ENCODE data around the gene DLK1.

DLK1 gene

GRCh38 chr14:100778526-100778882 is 51.8 kb downstream of the DLK1 start:
- H3K27ac ChIP-seq (ENCODE audit: low read length), result no peak overlapping the region

GRCh38 chr14:100778951-100779690 is 52.4 kb downstream of the DLK1 start:
- no peak for TF ChIP-seq EZH2phosphoT487 (IDR thresholded peaks at IDR 0.05; ENCODE audit: low read length)
- TF ChIP-seq CTCF (IDR thresholded peaks at IDR 0.05; ENCODE audit: low read length), result no peak
- no peak for TF ChIP-seq EZH2 (optimal IDR thresholded peaks at IDR 0.05; ENCODE audit: low read depth, low read length)
- Histone ChIP-seq H2AFZ (ENCODE audit: low read length) (no peak overlapping the region), H3K9me3 (replicated peaks; ENCODE audit: insufficient read depth, low read length) (no peaks in the 10 kb centered on the region), H3K4me2 (ENCODE audit: low read depth, low read length) (no peak overlapping the region), H3F3A (ENCODE audit: insufficient read depth, low read length) (no peaks in the 10 kb centered on the region), H3K27me3 (replicated peaks; ENCODE audit: insufficient read depth, low read length) (peaks cover 39% of the 10 kb centered on the region), H3K4me1 (ENCODE audit: low read length) (no peaks in the 10 kb centered on the region), H3K9ac (ENCODE audit: low read length) (no peak overlapping the region), H3K36me3 (replicated peaks; ENCODE audit: insufficient read depth, low read length) (no peaks in the 10 kb centered on the region), H3K27ac (ENCODE audit: low read length) (no peak overlapping the region), H4K20me1 (ENCODE audit: insufficient read depth, low read length) (no peaks in the 10 kb centered on the region), H3K9me2 (replicated peaks; ENCODE audit: insufficient read depth, low read length) (no peaks in the 10 kb centered on the region), H3K4me3 (ENCODE audit: low read length) (no peak overlapping the region), H3K79me2 (ENCODE audit: low read length) (no peaks in the 10 kb centered on the region)
- no peak for DNase-seq

More at GRCh38 chr14:100778526-100778882, 51.8 kb downstream of the DLK1 start:
- H3K9ac ChIP-seq (ENCODE audit: low read length), result no peak overlapping the region
- H3K9me3 ChIP-seq (replicated peaks; ENCODE audit: insufficient read depth, low read length), result no peaks in the 10 kb centered on the region
- H2AFZ ChIP-seq (ENCODE audit: low read length), result no peak overlapping the region
- no peaks in the 10 kb centered on the region for H4K20me1 ChIP-seq (ENCODE audit: insufficient read depth, low read length)
- no peak for DNase-seq
- no peaks in the 10 kb centered on the region for H3K9me2 ChIP-seq (replicated peaks; ENCODE audit: insufficient read depth, low read length)
- H3K36me3 ChIP-seq (replicated peaks; ENCODE audit: insufficient read depth, low read length), result no peaks in the 10 kb centered on the region
- H3K4me1 ChIP-seq (ENCODE audit: low read length), result no peaks in the 10 kb centered on the region
- no peak overlapping the region for H3K4me2 ChIP-seq (ENCODE audit: low read depth, low read length)
- H3K79me2 ChIP-seq (ENCODE audit: low read length), result no peaks in the 10 kb centered on the region
- no peak overlapping the region for H3K4me3 ChIP-seq (ENCODE audit: low read length)
- TF ChIP-seq EZH2 (optimal IDR thresholded peaks at IDR 0.05; ENCODE audit: low read depth, low read length) (no peak), CTCF (IDR thresholded peaks at IDR 0.05; ENCODE audit: low read length) (no peak), EZH2phosphoT487 (IDR thresholded peaks at IDR 0.05; ENCODE audit: low read length) (no peak)
- H3F3A ChIP-seq (ENCODE audit: insufficient read depth, low read length), result no peaks in the 10 kb centered on the region
- H3K27me3 ChIP-seq (replicated peaks; ENCODE audit: insufficient read depth, low read length), result peaks cover 39% of the 10 kb centered on the region

- no peaks in the 10 kb centered on the region for H3F3A ChIP-seq (ENCODE audit: insufficient read depth, low read length)
- no peaks in the 10 kb centered on the region for H3K4me1 ChIP-seq (ENCODE audit: low read length)
- H3K36me3 ChIP-seq (replicated peaks; ENCODE audit: insufficient read depth, low read length), result no peaks in the 10 kb centered on the region
- no peaks in the 10 kb centered on the region for H4K20me1 ChIP-seq (ENCODE audit: insufficient read depth, low read length)
- H3K27ac ChIP-seq (ENCODE audit: low read length), result no peak overlapping the region
- no peak overlapping the region for H3K4me2 ChIP-seq (ENCODE audit: low read depth, low read length)
- H3K9ac ChIP-seq (ENCODE audit: low read length), result no peak overlapping the region
- H2AFZ ChIP-seq (ENCODE audit: low read length), result no peak overlapping the region
- DNase-seq, result no peak
- no peaks in the 10 kb centered on the region for H3K9me2 ChIP-seq (replicated peaks; ENCODE audit: insufficient read depth, low read length)
- no peak overlapping the region for H3K4me3 ChIP-seq (ENCODE audit: low read length)
- no peak for TF ChIP-seq EZH2phosphoT487 (IDR thresholded peaks at IDR 0.05; ENCODE audit: low read length)
- no peak for TF ChIP-seq EZH2 (optimal IDR thresholded peaks at IDR 0.05; ENCODE audit: low read depth, low read length)
- TF ChIP-seq CTCF (IDR thresholded peaks at IDR 0.05; ENCODE audit: low read length), result no peak
- no peaks in the 10 kb centered on the region for H3K79me2 ChIP-seq (ENCODE audit: low read length)
- peaks cover 39% of the 10 kb centered on the region for H3K27me3 ChIP-seq (replicated peaks; ENCODE audit: insufficient read depth, low read length)
- no peaks in the 10 kb centered on the region for H3K9me3 ChIP-seq (replicated peaks; ENCODE audit: insufficient read depth, low read length)
Observed at GRCh38 chr14:100779691-100780080, 53.0 kb downstream of the DLK1 start.
